Measurements from ENCODE around the gene NRP2. TPM values are rescaled to one million over a fixed set of nuclear protein-coding genes. Genes with fewer than 3 reads are reported as not detected.

The NRP2 gene
- total and polyA plus RNA-seq, 2 of the 13 experiments (the other 11 are each of a cell fraction or from before 2014, with no cell fraction given), result 0.65 to 1.4 TPM

DNA sequence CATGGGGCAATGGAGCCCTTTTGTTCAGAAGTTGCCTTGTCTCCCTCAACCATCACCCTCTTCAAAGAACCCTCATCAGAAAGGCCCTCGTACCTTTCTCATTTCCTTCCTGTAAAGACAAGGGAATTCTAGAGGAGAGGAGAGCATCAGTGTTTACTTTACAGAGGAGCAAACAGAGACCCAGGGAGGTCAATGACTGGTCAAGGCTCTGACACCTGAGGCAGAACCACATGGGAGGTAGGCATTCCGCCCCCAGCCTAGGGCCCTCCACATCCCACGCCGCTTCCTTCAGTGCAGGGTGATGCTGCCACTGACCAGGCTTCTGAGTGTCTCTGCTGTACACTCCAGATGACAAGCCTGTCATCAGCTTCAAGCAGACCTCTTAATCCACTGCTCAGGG, 104.7 kb downstream of the NRP2 start (continued):
- TF ChIP-seq HNF1A (IDR thresholded peaks at IDR 0.05; ENCODE audit: low read depth) (no peak), HNF1A (CRISPR knock-in tag; IDR thresholded peaks at IDR 0.05; ENCODE audit: borderline replicate concordance) (peak; percentile 67; the same call in 1 of the 2 replicates), ZNF556 (CRISPR knock-in tag; IDR thresholded peaks at IDR 0.05; ENCODE audit: borderline replicate concordance) (0 out of 2 replicates have a peak, but pooled peaks have one; percentile 30), HDAC1 (CRISPR knock-in tag; IDR thresholded peaks at IDR 0.05) (0 out of 2 replicates have a peak, but pooled peaks have one; percentile 29), ZNF800 (CRISPR knock-in tag; IDR thresholded peaks at IDR 0.05) (no peak), SP2 (CRISPR knock-in tag; IDR thresholded peaks at IDR 0.05) (no peak), SOX13 (IDR thresholded peaks at IDR 0.05) (no peak; the same call in 1 of the 2 replicates), SOX13 (CRISPR knock-in tag; conservative IDR thresholded peaks at IDR 0.05 in 1 of 2, IDR thresholded peaks at IDR 0.05 in 1 of 2) (peak in 1 of 2 experiments; percentile 80; a peak in 2 of 4 replicates), CCDC6 (CRISPR knock-in tag; IDR thresholded peaks at IDR 0.05) (no peak), CC2D1A (CRISPR knock-in tag; IDR thresholded peaks at IDR 0.05) (no peak), NRL (CRISPR knock-in tag; IDR thresholded peaks at IDR 0.05; ENCODE audit: borderline replicate concordance) (no peak), ISL2 (CRISPR knock-in tag; IDR thresholded peaks at IDR 0.05) (peak; percentile 46; the same call in 1 of the 2 replicates), MAX (IDR thresholded peaks at IDR 0.05) (peak; percentile 35; the same call in 1 of the 2 replicates), SPEN (CRISPR knock-in tag; IDR thresholded peaks at IDR 0.05; ENCODE audit: low read depth) (no peak), CREM (IDR thresholded peaks at IDR 0.05) (peak; percentile 19; the same call in 1 of the 2 replicates), CREM (CRISPR knock-in tag; IDR thresholded peaks at IDR 0.05) (no peak), TARDBP (CRISPR knock-in tag; IDR thresholded peaks at IDR 0.05) (0 out of 2 replicates have a peak, but pooled peaks have one; percentile 25)
- TF ChIP-seq, protein P1, sequence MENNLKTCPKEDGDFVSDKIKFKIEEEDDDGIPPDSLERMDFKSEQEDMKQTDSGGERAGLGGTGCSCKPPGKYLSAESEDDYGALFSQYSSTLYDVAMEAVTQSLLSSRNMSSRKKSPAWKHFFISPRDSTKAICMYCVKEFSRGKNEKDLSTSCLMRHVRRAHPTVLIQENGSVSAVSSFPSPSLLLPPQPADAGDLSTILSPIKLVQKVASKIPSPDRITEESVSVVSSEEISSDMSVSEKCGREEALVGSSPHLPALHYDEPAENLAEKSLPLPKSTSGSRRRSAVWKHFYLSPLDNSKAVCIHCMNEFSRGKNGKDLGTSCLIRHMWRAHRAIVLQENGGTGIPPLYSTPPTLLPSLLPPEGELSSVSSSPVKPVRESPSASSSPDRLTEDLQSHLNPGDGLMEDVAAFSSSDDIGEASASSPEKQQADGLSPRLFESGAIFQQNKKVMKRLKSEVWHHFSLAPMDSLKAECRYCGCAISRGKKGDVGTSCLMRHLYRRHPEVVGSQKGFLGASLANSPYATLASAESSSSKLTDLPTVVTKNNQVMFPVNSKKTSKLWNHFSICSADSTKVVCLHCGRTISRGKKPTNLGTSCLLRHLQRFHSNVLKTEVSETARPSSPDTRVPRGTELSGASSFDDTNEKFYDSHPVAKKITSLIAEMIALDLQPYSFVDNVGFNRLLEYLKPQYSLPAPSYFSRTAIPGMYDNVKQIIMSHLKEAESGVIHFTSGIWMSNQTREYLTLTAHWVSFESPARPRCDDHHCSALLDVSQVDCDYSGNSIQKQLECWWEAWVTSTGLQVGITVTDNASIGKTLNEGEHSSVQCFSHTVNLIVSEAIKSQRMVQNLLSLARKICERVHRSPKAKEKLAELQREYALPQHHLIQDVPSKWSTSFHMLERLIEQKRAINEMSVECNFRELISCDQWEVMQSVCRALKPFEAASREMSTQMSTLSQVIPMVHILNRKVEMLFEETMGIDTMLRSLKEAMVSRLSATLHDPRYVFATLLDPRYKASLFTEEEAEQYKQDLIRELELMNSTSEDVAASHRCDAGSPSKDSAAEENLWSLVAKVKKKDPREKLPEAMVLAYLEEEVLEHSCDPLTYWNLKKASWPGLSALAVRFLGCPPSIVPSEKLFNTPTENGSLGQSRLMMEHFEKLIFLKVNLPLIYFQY (CRISPR knock-in tag; IDR thresholded peaks at IDR 0.05; ENCODE audit: borderline replicate concordance), result no peak
- TF ChIP-seq, protein P2, sequence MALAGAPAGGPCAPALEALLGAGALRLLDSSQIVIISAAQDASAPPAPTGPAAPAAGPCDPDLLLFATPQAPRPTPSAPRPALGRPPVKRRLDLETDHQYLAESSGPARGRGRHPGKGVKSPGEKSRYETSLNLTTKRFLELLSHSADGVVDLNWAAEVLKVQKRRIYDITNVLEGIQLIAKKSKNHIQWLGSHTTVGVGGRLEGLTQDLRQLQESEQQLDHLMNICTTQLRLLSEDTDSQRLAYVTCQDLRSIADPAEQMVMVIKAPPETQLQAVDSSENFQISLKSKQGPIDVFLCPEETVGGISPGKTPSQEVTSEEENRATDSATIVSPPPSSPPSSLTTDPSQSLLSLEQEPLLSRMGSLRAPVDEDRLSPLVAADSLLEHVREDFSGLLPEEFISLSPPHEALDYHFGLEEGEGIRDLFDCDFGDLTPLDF (CRISPR knock-in tag; IDR thresholded peaks at IDR 0.05), result no peak
